ENCODE measurements around the gene NAV2.
A peak's percentile ranks its signal among the peaks of the same experiment; 100 is the strongest.

The NAV2 gene

GRCh38 chr11:19813158-19813879 is 100.7 kb downstream of the NAV2 start:
- no peak for DNase-seq

- DNase-seq = peak; percentile 40
Observed at GRCh38 chr11:19814421-19814820, 101.8 kb downstream of the NAV2 start.

- no peak for DNase-seq
Observed at GRCh38 chr11:19816040-19816439, 103.4 kb downstream of the NAV2 start.

GRCh38 chr11:19816817-19817216 is 104.2 kb downstream of the NAV2 start:
- DNase-seq = no peak

GRCh38 chr11:19817265-19817851 is 104.7 kb downstream of the NAV2 start:
- DNase-seq = no peak

- DNase-seq = no peak
Observed at GRCh38 chr11:19817870-19818269, 105.2 kb downstream of the NAV2 start.

GRCh38 chr11:19818619-19819018 is 106.0 kb downstream of the NAV2 start:
- DNase-seq = peak; percentile 70

GRCh38 chr11:19819148-19819547 is 106.5 kb downstream of the NAV2 start:
- peak; percentile 93 for DNase-seq

GRCh38 chr11:19820100-19820499 is 107.5 kb downstream of the NAV2 start:
- DNase-seq = peak; percentile 73

GRCh38 chr11:19821412-19821875 is 108.8 kb downstream of the NAV2 start:
- no peak for DNase-seq

GRCh38 chr11:19821993-19822392 is 109.4 kb downstream of the NAV2 start:
- no peak for DNase-seq

GRCh38 chr11:19822531-19822930 is 109.9 kb downstream of the NAV2 start:
- no peak for DNase-seq

- DNase-seq = no peak
Observed at GRCh38 chr11:19826606-19827005, 114.0 kb downstream of the NAV2 start.

GRCh38 chr11:19827399-19828135 is 114.9 kb downstream of the NAV2 start:
- DNase-seq = peak; percentile 23

GRCh38 chr11:19828382-19829108 is 115.9 kb downstream of the NAV2 start:
- no peak for DNase-seq

- DNase-seq = no peak
Observed at GRCh38 chr11:19829109-19829837, 116.6 kb downstream of the NAV2 start.

GRCh38 chr11:19832086-19832750 is 119.6 kb downstream of the NAV2 start:
- DNase-seq = no peak

- no peak for DNase-seq
Observed at GRCh38 chr11:19832901-19833300, 120.3 kb downstream of the NAV2 start.

- no peak for DNase-seq
Observed at GRCh38 chr11:19834771-19835170, 122.1 kb downstream of the NAV2 start.

GRCh38 chr11:19836666-19837065 is 124.0 kb downstream of the NAV2 start:
- DNase-seq = no peak

GRCh38 chr11:19838994-19839768 is 126.5 kb downstream of the NAV2 start:
- no peak for DNase-seq
